ENCODE data around the gene SRPK3. TPM values are rescaled to one million over a fixed set of nuclear protein-coding genes. Genes with fewer than 3 reads are reported as not detected.

SRPK3 gene
- total RNA-seq, 1 experiment from 2014 or later, result 0.14 TPM

GRCh38 chrX:153800746-153801145, 19.9 kb downstream of the SRPK3 start:
- no peak overlapping the region for H3K27ac Mint-ChIP-seq (ENCODE audit: unreplicated experiment)
- BruUV-seq (replicated peaks), result no TSS peak
- intact Hi-C loops (cut with micrococcal nuclease; ENCODE audit: unreplicated experiment), result no loop called here
- H3K4me3 Mint-ChIP-seq (ENCODE audit: low read depth, unreplicated experiment), result no peak overlapping the region
- H3K36me3 Mint-ChIP-seq (ENCODE audit: insufficient read depth, unreplicated experiment), result peaks cover 47% of the 10 kb centered on the region
- no peak for TF ChIP-seq CTCF (IDR thresholded peaks at IDR 0.05; ENCODE audit: unreplicated experiment)
- DNase-seq, result no peak
- CTCF ChIA-PET, result no interaction called here
- H3K27me3 Mint-ChIP-seq (ENCODE audit: unreplicated experiment), result peaks cover 22% of the 10 kb centered on the region
- H3K4me1 Mint-ChIP-seq (ENCODE audit: low read depth, unreplicated experiment), result peaks cover 7% of the 10 kb centered on the region
- no peaks in the 10 kb centered on the region for H3K9me3 Mint-ChIP-seq (ENCODE audit: low read depth, unreplicated experiment)

GRCh38 chrX:153801669-153802068, 20.8 kb downstream of the SRPK3 start:
- CTCF ChIA-PET, result no interaction called here
- no peak overlapping the region for H3K4me3 Mint-ChIP-seq (ENCODE audit: low read depth, unreplicated experiment)
- no peaks in the 10 kb centered on the region for H3K9me3 Mint-ChIP-seq (ENCODE audit: low read depth, unreplicated experiment)
- H3K27me3 Mint-ChIP-seq (ENCODE audit: unreplicated experiment), result peaks cover 31% of the 10 kb centered on the region
- intact Hi-C loops (cut with micrococcal nuclease; ENCODE audit: unreplicated experiment), result no loop called here
- no TSS peak for BruUV-seq (replicated peaks)
- peaks cover 37% of the 10 kb centered on the region for H3K36me3 Mint-ChIP-seq (ENCODE audit: insufficient read depth, unreplicated experiment)
- no peak overlapping the region for H3K27ac Mint-ChIP-seq (ENCODE audit: unreplicated experiment)
- no peak for DNase-seq
- no peak for TF ChIP-seq CTCF (IDR thresholded peaks at IDR 0.05; ENCODE audit: unreplicated experiment)
- H3K4me1 Mint-ChIP-seq (ENCODE audit: low read depth, unreplicated experiment), result no peaks in the 10 kb centered on the region

GRCh38 chrX:153802513-153803045, 21.7 kb downstream of the SRPK3 start:
- Mint-ChIP-seq H3K27ac (ENCODE audit: unreplicated experiment) (no peak overlapping the region), H3K4me3 (ENCODE audit: low read depth, unreplicated experiment) (no peak overlapping the region), H3K27me3 (ENCODE audit: unreplicated experiment) (peaks cover 40% of the 10 kb centered on the region), H3K4me1 (ENCODE audit: low read depth, unreplicated experiment) (no peaks in the 10 kb centered on the region), H3K9me3 (ENCODE audit: low read depth, unreplicated experiment) (no peaks in the 10 kb centered on the region), H3K36me3 (ENCODE audit: insufficient read depth, unreplicated experiment) (peaks cover 31% of the 10 kb centered on the region)
- no peak for TF ChIP-seq CTCF (IDR thresholded peaks at IDR 0.05; ENCODE audit: unreplicated experiment)
- no TSS peak for BruUV-seq (replicated peaks)
- CTCF ChIA-PET, result no interaction called here
- no peak for DNase-seq
- intact Hi-C loops (cut with micrococcal nuclease; ENCODE audit: unreplicated experiment), result no loop called here

GRCh38 chrX:153803211-153804099, 22.6 kb downstream of the SRPK3 start:
- no peaks in the 10 kb centered on the region for H3K9me3 Mint-ChIP-seq (ENCODE audit: low read depth, unreplicated experiment)
- no peaks in the 10 kb centered on the region for H3K4me1 Mint-ChIP-seq (ENCODE audit: low read depth, unreplicated experiment)
- peaks cover 27% of the 10 kb centered on the region for H3K36me3 Mint-ChIP-seq (ENCODE audit: insufficient read depth, unreplicated experiment)
- no peak overlapping the region for H3K4me3 Mint-ChIP-seq (ENCODE audit: low read depth, unreplicated experiment)
- DNase-seq, result no peak
- peaks cover 49% of the 10 kb centered on the region for H3K27me3 Mint-ChIP-seq (ENCODE audit: unreplicated experiment)
- CTCF ChIA-PET, result interaction anchor here (0.6 kb wide), 1 partner anchor 137 kb away, joined by 6 read pairs; no protein-coding TSS in a partner anchor
- no TSS peak for BruUV-seq (replicated peaks)
- H3K27ac Mint-ChIP-seq (ENCODE audit: unreplicated experiment), result no peak overlapping the region
- intact Hi-C loops (cut with micrococcal nuclease; ENCODE audit: unreplicated experiment), result no loop called here
- no peak for TF ChIP-seq CTCF (IDR thresholded peaks at IDR 0.05; ENCODE audit: unreplicated experiment)
